RWPE2 (cell line): Measurements from ENCODE around the gene SLC9A9.
A peak's percentile ranks its signal among the peaks of the same experiment; 100 is the strongest.

Experiments used
- ATAC-seq: fragments of 200-7000 bp; cut with Tn5 transposase; 3 replicates; pipeline ENCODE4 v1.9.1; 2021; ENCODE audit warnings: low read depth
- DNase-seq: peaks from one replicate; pipeline ENCODE4 v3.0.0-alpha.2; 2020; ENCODE audit warnings: low spot score
- H3K27ac ChIP-seq: fragments of 450-650 bp; 2 replicates; pipeline ENCODE4 v1.5.1; 2017; ENCODE audit warnings: mild to moderate bottlenecking; ENCODE audit not compliant: poor library complexity, severe bottlenecking
- H3K27me3 ChIP-seq: fragments of 250-450 bp; sonication (Bioruptor Pico); 2 replicates; pipeline ENCODE4 v1.5.1; 2021; ENCODE audit warnings: mild to moderate bottlenecking, moderate library complexity; ENCODE audit not compliant: insufficient read depth, poor library complexity, severe bottlenecking
- H3K36me3 ChIP-seq: fragments of 250-450 bp; sonication (Bioruptor Pico); 2 replicates; pipeline ENCODE4 v1.5.1; 2020; ENCODE audit warnings: low read depth, mild to moderate bottlenecking, moderate library complexity
- H3K4me1 ChIP-seq: fragments of 250-450 bp; sonication (Bioruptor Pico); 2 replicates; pipeline ENCODE4 v1.5.1; 2021; ENCODE audit warnings: mild to moderate bottlenecking, moderate library complexity; ENCODE audit not compliant: insufficient read depth, poor library complexity, severe bottlenecking
- H3K4me3 ChIP-seq: fragments of 250-450 bp; sonication (Bioruptor Pico); 2 replicates; pipeline ENCODE4 v1.5.1; 2021; ENCODE audit warnings: mild to moderate bottlenecking, moderate library complexity; ENCODE audit not compliant: severe bottlenecking
- H3K9me3 ChIP-seq: fragments of 250-450 bp; sonication (Bioruptor Pico); 2 replicates; pipeline ENCODE4 v1.5.1; 2021; ENCODE audit warnings: mild to moderate bottlenecking, moderate library complexity; ENCODE audit not compliant: severe bottlenecking
- TF ChIP-seq, protein P1 (sequence below): fragments of 450-650 bp; IDR thresholded peaks from one replicate; pipeline ENCODE4 v1.5.1; 2017; ENCODE audit warnings: mild to moderate bottlenecking, moderate library complexity; ENCODE audit not compliant: poor library complexity, severe bottlenecking

Gene SLC9A9

DNA sequence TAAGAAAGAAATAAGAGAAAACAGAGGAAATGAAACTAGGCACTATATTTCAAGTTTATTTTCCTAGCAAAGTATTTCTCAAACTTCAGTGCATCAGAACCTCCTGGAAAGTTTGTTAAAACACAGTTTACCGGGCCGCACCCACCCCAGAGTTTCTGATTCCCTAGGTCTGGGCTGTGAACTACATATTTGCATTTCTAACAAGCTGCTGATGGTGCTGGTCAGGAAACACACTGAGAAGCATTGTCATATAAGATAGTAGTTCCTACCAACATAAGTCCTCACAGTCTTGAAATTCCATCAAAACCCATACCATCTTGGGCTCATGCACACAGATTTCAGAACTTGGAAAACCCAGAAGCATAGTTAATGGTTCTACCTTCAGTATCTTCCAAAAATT is 8.3 kb downstream of the SLC9A9 start:
- no peak overlapping the region for H3K27ac ChIP-seq
- no peak for ATAC-seq
- H3K4me1 ChIP-seq, result no peaks in the 10 kb centered on the region

DNA sequence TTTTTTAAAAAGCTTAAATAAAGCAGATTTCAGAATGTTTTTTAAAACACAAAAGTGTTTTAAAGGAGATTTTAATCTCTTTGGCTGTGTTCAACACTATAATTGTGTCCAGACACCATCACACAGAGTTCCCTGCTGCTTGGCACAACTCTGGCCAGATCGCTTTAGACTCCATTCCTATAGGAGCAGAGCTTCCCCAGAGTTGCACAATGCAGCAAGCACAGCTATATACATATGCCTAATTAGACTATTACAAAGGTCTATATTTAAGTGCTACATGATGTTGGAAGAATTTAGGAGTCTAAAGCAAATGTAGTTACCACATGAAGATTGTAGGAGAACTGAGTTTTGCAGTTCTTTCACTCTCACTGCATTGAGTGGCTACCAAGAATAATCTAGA is 11.2 kb downstream of the SLC9A9 start:
- no peak for DNase-seq

More for the DNA sequence above, 8.3 kb downstream of the SLC9A9 start:
- no peaks in the 10 kb centered on the region for H3K27me3 ChIP-seq
- no peaks in the 10 kb centered on the region for H3K36me3 ChIP-seq
- no peak for DNase-seq
- H3K4me3 ChIP-seq, result no peak overlapping the region
- TF ChIP-seq, protein P1, sequence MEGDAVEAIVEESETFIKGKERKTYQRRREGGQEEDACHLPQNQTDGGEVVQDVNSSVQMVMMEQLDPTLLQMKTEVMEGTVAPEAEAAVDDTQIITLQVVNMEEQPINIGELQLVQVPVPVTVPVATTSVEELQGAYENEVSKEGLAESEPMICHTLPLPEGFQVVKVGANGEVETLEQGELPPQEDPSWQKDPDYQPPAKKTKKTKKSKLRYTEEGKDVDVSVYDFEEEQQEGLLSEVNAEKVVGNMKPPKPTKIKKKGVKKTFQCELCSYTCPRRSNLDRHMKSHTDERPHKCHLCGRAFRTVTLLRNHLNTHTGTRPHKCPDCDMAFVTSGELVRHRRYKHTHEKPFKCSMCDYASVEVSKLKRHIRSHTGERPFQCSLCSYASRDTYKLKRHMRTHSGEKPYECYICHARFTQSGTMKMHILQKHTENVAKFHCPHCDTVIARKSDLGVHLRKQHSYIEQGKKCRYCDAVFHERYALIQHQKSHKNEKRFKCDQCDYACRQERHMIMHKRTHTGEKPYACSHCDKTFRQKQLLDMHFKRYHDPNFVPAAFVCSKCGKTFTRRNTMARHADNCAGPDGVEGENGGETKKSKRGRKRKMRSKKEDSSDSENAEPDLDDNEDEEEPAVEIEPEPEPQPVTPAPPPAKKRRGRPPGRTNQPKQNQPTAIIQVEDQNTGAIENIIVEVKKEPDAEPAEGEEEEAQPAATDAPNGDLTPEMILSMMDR, result no peak
- H3K9me3 ChIP-seq, result no peaks in the 10 kb centered on the region

DNA sequence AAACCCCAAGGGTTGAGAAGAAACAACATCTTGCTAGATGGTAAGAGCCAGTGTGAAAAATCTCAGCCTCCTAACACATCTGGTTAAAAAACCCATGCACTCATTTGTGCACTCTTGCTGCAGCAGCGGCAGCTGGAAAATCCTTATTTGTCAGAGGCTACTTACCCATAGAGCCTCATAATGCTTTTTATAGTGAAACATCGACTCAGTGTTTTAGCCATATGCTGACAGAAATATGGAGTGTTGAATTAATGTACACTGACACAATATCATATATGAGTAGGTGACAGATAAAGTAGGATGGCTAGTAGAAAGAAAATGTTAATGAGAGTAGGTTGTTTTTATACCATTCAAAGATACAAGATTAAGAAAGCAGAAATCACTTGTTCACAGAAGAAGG is 13.0 kb downstream of the SLC9A9 start:
- ATAC-seq (no peak), DNase-seq (no peak)
- H3K27ac ChIP-seq, result no peak overlapping the region
- H3K9me3 ChIP-seq, result no peaks in the 10 kb centered on the region
- no peaks in the 10 kb centered on the region for H3K36me3 ChIP-seq
- TF ChIP-seq, protein P1, result no peak
- peaks cover 14% of the 10 kb centered on the region for H3K4me1 ChIP-seq
- no peaks in the 10 kb centered on the region for H3K27me3 ChIP-seq
- no peak overlapping the region for H3K4me3 ChIP-seq

More for the DNA sequence above, 11.2 kb downstream of the SLC9A9 start:
- Histone ChIP-seq H3K27me3 (no peaks in the 10 kb centered on the region), H3K4me3 (no peak overlapping the region), H3K4me1 (no peaks in the 10 kb centered on the region), H3K27ac (no peak overlapping the region), H3K9me3 (no peaks in the 10 kb centered on the region), H3K36me3 (no peaks in the 10 kb centered on the region)
- TF ChIP-seq, protein P1, result no peak
- no peak for ATAC-seq

DNA sequence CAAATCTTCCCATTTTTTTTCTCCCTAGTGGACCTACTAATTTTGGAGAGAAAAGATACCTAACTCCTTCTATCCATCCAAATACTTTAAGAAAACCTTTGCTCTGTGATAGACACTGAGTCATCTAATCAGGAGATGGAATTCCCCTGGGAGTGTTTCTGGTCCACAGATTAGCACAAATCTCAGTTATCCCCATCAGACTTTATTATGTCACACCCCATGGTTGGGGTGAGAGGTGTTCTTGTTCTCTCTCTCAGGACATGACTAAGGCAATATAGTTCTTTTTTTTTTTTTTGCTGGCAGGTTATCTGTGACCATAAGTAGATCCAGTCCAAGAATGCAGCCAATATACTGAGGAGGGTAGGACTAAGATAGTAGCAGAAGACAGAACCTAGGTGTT is 15.8 kb downstream of the SLC9A9 start:
- TF ChIP-seq, protein P1, result no peak

DNA sequence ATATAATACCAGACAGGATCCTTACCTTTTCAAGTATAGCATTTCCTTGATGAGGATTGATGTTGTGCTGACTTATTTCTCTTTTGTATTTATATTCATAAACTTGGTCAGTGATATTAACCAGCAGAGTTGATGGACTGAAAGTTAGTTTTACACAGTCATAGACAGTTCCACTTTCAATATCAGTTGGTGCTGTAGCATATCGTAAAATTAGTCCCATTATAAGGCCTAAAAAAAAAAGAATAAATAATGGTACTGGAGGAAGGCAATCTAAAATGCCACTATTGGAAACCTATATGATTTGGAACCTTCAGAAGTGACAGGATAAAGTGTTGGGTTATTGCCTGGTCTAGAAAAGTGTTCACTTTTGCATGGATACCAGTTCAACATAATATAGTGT is 16.3 kb downstream of the SLC9A9 start:
- peaks cover 14% of the 10 kb centered on the region for H3K4me1 ChIP-seq
- no peaks in the 10 kb centered on the region for H3K27me3 ChIP-seq
- ATAC-seq (no peak), DNase-seq (no peak)
- no peak overlapping the region for H3K27ac ChIP-seq
- no peaks in the 10 kb centered on the region for H3K36me3 ChIP-seq
- no peaks in the 10 kb centered on the region for H3K9me3 ChIP-seq
- no peak overlapping the region for H3K4me3 ChIP-seq
- TF ChIP-seq, protein P1, result no peak

More for the DNA sequence above, 15.8 kb downstream of the SLC9A9 start:
- ATAC-seq (0 out of 3 replicates have a peak, but pooled peaks have one; percentile 19), DNase-seq (no peak)
- Histone ChIP-seq H3K27me3 (no peaks in the 10 kb centered on the region), H3K9me3 (no peaks in the 10 kb centered on the region), H3K4me3 (no peak overlapping the region), H3K36me3 (no peaks in the 10 kb centered on the region), H3K4me1 (peaks cover 14% of the 10 kb centered on the region), H3K27ac (no peak overlapping the region)
